HG02763 (cell line): Measurements from ENCODE around the gene MX2.

ENCODE experiments used
- ATAC-seq: cut with Tn5 transposase; IDR thresholded peaks from one replicate; pipeline ENCODE4 v1.9.1; 2021; ENCODE audit warnings: mild to moderate bottlenecking, moderate library complexity; ENCODE audit not compliant: unreplicated experiment

Gene MX2

GRCh38 chr21:41378849-41379248, 17.0 kb downstream of the MX2 start:
- no peak for ATAC-seq

- ATAC-seq, result no peak
Measured at GRCh38 chr21:41379901-41380300, 18.1 kb downstream of the MX2 start.

DNA sequence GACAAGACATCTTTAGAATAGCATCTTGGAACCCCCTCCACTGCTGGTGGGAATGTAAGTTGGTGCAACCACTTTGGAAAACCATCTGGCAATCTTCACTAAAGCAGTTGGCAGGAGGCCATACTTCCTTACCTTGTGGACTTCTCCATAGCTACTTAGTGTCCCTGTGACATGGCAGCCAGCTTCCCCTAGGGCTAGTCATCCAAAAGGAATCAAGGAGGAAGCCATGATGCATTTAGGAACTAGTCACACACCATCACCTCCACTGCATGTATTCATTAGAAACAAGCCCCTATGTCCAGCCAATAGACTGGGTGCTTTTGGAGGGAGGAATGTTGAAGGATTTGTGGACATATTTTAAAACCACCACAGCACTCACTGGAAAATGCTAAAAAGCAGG, 19.9 kb downstream of the MX2 start:
- ATAC-seq, result no peak

DNA sequence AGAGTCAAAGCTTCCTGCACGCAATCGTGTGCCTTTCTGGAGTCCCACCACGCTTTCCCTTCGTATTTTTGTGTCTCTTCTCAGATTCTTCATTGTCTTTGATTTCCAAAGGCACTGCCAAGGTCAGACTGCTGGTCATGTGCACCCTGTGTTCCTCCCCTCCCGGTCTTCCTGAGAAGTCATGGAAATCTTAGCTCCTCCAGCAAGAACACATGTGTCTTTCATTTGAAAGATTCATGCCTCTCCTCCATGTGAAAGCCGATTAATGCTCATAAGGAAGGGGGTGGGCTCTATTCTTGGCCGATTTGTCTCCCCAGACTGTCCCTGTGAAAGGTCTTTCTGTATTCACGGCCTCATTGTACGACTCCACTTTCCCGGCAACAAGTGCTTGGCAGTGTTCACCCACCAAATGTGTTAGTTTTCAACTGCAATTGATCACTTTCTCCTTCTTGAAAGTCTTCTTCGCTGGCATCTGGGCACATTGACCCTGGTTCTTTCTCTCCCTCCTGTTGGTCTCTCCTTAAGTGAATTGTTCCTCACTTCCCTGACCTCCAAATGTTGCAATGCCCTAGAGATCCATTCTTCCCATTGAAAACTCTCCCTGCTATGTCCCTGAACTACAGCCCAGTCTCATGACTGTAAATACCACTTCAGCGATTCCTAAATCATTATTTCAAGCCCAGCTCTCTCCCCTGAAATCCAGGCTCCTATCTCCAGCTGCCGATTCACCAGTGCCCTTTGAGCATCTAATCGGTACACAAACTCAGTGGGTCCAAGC, 25.4 kb downstream of the MX2 start:
- ATAC-seq, result no peak

GRCh38 chr21:41387824-41388223, 26.0 kb downstream of the MX2 start:
- no peak for ATAC-seq

GRCh38 chr21:41388259-41388658, 26.4 kb downstream of the MX2 start:
- ATAC-seq, result no peak

DNA sequence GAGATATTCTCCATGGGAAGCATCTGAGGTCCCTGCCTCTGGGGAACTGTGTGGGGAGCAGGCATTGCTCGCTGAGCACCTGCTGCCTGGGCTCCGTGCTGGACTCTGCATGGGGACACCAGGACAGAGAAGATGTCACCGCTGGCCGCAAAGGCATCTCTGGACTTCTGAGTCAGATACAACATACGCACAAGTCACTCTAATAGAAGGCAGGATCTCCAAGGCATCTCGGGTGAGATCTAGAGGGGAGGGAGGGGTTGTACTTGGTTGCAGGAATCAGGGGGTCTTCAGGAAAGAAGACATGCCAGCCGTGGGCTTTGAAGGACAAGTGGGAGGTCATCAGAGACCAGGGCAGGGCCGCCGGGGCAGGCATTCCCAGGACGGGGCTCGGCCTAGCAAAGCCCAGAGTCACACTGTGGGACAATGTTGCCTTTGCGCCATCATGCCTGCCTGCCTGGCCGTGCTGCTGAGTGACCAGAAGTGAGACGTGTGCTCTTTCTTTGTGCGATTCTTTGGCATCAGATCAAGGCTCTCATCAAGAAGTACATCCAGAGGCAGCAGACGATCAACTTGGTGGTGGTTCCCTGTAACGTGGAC, 28.3 kb downstream of the MX2 start:
- ATAC-seq, result no peak

- ATAC-seq, result no peak
Measured at GRCh38 chr21:41393876-41394465, 32.1 kb downstream of the MX2 start.

DNA sequence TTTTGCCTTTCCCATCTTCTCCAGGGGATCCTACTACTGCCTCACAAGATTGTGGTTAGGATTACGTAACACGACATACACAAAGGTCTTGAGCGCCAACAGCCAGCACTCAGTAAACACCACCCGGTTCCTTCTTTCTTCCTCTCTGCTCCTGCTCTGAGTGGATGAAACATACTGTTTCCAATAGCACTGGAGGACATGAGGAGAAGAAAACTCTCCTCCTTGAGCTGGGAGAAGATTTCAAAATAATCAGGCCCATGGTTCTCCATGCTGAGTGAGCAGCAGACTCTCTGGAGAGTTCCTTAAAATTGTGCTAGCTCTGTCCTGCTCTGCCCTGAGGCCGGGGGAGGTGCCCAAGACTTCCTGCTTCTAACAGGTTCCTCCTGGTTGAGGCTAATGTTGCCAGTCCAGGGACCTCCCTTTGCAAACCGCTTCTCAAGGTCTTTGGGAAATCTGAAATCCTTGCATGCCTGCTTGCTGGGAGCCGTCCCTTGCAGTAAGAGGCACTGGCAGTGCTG, 34.8 kb downstream of the MX2 start:
- no peak for ATAC-seq

- no peak for ATAC-seq
Measured at GRCh38 chr21:41397471-41397891, 35.7 kb downstream of the MX2 start.

DNA sequence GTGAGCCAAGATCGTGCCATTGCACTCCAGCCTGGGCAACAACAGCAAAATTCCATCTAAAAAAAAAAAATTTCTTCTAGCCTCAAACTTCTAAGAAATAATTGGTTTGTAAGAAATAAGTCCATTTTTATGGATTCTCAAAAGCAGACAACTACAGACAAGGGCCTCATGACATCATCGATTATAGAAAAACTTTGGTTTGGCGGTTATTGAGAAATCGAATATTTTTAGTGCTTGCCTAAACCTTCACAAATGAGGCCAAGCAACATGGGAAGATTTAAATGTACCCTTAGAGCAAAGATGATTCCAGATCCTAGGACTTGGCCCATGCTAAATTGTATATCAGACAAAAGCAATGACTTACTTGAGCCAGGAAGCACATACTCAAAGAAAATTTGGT, 36.4 kb downstream of the MX2 start:
- ATAC-seq, result no peak

DNA sequence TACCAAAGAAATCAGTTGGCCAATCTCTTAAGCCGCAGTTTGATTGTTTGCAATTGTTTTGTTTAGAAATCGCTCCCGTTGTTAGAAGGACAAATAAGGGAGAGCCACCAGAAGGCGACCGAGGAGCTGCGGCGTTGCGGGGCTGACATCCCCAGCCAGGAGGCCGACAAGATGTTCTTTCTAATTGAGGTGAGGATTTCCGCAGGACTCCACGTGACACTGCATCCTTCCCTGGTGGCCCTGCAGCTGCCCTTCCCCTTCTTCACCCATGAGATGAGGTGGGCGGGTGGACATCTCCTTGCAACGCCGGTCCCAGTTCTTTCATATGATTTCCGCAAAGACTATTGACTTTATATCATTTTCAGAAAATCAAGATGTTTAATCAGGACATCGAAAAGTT, 37.0 kb downstream of the MX2 start:
- no peak for ATAC-seq

DNA sequence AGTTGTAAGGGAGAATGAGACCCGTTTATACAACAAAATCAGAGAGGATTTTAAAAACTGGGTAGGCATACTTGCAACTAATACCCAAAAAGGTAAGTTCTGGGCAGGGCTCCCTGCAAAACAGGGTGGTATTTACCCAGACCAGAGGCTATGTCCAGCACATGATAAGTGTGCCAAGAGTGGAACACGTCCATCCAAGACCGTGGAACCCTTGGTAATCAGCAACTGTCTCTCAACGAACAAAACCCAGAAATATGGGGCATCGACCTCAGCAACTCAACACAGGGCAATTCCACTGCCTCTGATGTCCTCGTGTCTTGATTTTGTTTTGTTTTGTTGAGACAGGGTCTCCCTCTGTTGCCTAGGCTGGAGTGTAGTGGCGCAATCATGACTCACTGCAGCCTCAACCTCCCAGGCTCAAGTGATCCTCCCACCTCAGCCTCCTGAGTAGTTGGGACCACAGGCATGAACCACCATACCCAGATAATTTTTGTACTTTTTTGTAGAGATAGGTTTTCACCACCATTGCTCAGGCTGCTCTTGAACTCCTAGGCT, 37.5 kb downstream of the MX2 start:
- no peak for ATAC-seq

DNA sequence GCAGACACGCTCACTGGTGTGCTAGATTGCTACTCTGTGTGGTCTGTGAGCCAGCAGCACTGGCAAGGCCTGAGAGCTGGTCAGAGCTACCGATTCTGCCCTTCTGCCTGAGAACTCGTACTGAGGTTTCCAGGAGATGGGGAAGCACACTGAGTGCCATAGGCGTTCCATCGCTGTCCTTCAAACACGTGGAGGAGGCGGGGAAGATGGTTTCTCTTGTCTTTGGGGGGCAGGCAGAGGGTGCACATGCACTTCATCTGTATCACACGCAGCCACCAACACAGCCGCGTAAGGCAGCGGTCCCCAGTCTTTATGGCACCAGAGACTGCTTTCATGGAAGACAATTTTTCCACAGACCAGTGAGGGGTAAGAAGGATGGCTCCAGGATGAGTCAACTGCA, 40.4 kb downstream of the MX2 start:
- ATAC-seq, result no peak

- no peak for ATAC-seq
Measured at GRCh38 chr21:41402796-41403195, 41.0 kb downstream of the MX2 start.

GRCh38 chr21:41403331-41403730, 41.5 kb downstream of the MX2 start:
- no peak for ATAC-seq

DNA sequence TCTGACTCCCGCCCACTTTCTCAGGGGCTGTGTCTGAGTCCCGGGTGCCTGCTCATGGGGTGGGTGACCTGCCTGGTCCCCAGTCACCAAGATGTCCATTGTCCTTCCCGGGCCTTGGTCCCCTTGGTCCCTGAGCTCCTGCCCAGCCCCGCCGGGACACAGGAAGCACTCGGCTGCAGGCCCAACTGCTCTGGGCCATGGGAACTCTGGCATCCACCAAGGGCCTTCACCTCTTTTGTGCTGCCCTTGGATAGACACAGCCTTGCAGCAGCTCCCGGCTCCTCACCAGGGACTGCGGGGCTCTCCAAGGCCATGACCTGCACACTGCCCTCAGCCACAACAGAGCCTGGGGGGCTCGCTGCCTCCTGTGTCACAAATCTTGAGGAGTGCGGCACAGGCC, 42.1 kb downstream of the MX2 start:
- no peak for ATAC-seq

DNA sequence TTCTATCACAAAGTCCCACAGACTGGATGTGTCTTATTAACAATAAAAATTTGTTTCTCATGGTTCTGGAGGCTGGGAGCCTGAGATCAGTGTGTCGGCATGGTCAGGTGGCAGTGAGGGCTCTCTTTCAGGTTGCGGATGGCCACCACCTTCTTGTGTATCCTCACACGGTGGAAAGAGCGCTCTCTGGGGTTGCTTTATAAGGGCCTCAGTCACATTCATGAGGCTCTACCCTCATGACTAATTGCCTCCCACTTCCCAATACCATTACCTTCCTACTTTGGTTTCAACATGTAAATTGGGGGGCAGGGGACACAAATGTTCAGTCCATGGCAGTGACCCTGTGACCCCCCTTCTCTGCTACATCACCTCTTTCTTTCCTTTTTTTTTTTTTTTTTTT, 43.5 kb downstream of the MX2 start:
- ATAC-seq, result no peak

DNA sequence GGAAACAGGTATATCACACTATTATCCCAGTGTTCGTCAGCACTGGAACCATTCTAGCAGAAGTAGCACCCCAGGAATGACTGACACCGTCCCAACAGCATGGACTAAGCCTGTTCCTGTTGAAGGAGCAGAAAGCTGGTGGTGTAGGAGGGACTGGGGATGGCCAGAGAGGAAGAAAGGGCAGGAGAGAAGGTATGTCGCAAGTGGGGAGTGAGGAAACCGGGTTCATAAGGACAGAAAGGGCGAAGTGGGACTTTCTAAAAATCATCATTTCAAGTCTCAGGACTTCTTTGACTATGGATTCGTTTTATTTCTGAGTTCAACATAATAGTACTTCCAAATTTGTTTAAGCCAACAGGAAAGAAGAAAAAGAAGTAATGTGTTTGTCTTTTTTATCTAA, 44.5 kb downstream of the MX2 start:
- ATAC-seq, result no peak

DNA sequence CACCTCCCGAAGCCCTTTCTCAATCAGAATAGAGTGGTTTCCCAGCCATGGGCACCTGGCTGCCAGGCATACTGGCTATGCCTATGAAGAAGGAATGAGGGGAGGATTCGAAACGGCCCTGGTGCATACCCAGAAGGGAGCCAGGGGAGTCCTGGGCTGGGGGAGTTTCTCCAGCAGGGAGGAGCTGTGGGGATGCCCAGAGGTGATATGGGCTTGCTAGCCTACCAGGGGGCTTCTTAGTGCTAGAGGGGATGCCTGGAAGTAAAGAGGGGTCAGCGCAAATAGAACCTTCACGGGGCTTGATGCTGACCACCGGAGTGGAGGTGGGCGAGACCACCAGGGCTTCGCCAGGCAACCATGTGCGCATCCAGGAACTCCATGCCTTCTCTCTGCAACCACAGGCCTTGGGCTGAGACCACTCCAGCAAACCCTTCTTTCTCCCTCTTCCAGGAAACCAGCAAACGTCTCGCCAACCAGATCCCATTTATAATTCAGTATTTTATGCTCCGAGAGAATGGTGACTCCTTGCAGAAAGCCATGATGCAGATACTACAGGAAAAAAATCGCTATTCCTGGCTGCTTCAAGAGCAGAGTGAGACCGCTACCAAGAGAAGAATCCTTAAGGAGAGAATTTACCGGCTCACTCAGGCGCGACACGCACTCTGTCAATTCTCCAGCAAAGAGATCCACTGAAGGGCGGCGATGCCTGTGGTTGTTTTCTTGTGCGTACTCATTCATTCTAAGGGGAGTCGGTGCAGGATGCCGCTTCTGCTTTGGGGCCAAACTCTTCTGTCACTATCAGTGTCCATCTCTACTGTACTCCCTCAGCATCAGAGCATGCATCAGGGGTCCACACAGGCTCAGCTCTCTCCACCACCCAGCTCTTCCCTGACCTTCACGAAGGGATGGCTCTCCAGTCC, 46.0 kb downstream of the MX2 start:
- no peak for ATAC-seq

GRCh38 chr21:41410361-41410760, 48.5 kb downstream of the MX2 start:
- ATAC-seq, result no peak
